NCI-H2107 (cell line): Measurements from ENCODE around the gene TNRC18.
"Not testable (repeated sequence)": the region's sequence is repeated elsewhere in the genome, so short reads cannot be mapped to it uniquely, and the experiment has no call there.

Experiments used
- DNase-seq: peaks from one replicate; lab custom pipeline; 2025; lab: John Stamatoyannopoulos, UW

The TNRC18 gene

DNA sequence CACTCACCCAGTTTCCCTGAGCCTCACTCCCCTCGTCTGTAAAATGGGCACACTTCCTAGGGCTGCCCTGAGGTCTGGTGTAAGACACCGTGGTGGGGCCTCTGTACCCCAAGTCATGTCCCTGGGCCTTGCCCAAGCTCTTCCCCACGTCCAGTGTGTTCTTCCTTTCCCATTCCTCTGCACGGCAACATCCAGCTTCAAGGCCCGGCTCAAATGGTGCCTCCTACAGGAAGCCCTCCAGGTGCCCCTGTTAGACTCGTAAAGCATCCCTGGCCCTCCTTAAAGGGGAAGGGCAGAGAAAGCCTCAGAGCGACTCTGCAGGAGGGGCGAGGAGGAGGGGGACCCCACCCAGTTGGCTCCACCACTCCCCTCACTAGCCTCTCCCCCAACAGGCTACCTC lies 132.3 kb downstream of the TNRC18 start:
- DNase-seq: no peak

- no peak for DNase-seq
These were observed 134.3 kb downstream of the TNRC18 start for GRCh38 chr7:5289355-5289754.

- DNase-seq: not testable (repeated sequence)
These were observed 135.1 kb downstream of the TNRC18 start for GRCh38 chr7:5288560-5288959.

DNA sequence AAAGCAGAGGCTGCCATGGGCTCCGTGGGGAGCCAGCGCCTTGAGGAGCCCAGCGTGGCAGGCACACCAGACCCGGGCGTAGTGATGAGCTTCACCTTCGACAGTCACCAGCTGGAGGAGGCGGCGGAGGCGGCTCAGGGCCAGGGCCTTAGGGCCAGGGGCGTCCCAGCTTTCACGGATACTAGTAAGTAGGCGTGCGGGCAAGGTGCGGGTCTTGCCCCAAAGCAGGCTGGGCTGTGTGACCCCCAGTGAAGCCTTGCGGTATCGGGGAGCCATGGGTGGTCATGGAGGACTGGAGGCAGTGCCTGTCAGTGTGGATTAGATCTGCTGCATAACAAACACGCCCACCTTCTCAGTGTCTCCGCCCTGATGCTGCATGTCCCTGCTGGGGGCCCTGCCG lies 135.8 kb downstream of the TNRC18 start:
- DNase-seq: no peak

GRCh38 chr7:5287373-5287772 lies 136.3 kb downstream of the TNRC18 start:
- not testable (repeated sequence) for DNase-seq

DNA sequence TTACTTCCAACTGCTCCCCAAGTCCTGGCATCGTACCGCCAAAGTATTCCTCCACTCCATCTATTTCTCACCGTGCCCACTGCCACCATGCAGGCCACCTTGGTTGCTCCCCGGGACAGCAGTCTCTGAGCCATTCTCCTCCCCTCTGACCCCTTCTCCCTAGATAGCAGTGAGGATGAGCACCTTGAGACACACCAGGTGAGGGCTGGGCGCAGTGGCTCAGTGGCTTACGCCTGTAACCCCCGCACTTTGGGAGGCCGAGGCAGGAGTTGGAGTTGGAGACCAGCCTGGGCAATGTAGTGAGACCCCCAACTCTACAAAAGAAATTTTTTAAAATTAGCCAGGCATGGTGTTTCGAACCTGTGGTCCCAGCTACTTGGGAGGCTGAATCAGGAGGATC lies 136.7 kb downstream of the TNRC18 start:
- DNase-seq: no peak

DNA sequence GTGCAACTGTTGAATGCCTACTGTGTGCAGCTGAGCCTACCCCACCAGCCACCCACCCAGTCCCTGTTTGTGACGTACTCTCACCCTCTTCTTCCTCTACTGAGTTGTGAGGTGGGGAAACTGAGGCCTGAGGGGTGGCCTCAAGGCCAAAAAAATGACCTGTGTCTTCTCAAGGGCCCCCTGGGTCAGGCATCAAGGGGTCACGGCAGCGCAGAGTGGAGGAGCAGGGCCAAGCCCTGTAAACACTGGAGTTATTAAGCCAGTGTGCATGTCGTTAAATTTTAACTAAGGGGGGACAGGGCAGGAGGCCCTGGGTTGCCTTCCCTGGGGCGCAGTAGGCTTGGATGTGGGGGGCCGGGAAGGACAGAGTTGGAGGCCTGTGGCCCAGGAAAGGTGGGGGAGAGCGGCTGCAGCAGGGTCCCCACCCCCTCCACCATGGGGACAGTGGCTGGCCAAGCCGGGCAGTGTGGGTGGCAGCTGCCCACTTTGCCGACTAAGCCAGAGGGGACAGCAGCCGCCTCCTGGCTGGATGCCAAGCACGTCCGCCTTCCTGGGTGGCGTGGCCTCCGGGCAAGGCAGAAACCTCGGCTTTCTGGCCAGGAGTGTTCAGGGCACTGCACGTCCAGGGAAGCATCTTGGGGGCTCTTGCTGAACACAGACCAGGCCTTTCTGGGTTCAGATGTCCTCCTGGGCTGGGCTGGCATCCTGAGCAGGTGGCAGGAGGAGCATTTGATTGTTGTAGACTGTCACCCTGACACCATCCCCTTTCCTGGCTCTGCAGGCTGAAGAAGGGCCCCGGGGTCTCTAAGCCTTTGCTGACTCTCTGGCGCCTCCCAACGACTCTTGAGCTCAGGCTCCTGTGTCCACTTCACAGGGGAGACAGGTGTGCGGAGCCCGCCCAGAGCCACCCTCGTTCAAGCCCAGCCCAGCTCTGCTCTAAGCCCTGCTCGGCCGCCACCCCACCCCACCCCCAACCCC lies 139.0 kb downstream of the TNRC18 start:
- DNase-seq: peak; percentile 76

DNA sequence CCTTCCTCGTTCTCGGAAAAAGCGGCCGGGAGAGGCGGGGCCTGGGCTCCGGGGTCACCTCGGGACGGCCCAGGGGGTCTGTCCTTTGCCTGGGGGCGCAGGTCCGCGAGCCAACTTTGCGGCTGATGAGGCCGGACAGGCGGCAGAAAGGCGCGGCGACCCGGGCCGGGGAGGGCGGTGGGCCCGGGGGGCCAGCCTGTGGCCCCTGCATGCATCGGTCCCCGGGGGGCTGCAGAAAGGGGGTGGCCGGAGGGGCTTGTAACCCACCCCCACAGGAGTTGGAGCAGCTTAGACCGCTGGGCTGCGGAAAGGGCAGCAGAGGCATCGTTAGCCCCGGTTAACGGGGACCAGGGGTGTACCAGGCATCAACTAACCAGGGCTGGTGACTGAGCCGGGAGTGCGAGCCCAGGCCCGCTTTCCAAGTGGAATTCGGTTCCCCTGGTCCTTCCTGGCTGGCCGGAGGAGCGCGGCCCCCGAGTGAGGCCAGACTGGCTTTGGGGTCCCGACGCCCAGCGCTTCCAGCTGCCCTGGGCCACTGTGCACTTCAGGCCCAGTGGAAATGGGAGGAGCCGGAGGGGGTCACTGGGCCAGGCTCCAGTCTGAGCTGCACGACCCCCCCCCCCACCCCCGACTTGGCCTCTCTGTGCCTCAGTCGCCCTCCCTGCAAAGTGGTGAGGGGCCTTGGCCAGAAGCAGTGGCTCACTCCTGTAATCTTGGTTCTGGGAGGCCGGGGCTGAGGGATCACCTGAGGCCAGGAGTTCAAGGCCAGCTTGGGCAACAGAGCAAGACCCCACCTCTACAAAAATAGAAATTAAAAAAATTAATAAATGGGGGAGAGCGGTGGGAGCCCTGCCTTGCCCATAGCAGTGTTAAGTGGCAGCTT lies 140.0 kb downstream of the TNRC18 start:
- no peak for DNase-seq

GRCh38 chr7:5282543-5283316 lies 140.9 kb downstream of the TNRC18 start, which contains the start of gene SLC29A4:
Gene SLC29A4 (plus strand): TSS chr7:5282943. CDS start chr7:5287817, 4,874 bp downstream.
- DNase-seq: no peak

- DNase-seq: not testable (repeated sequence)
These were observed 141.8 kb downstream of the TNRC18 start for GRCh38 chr7:5281598-5282500.

- no peak for DNase-seq
These were observed 143.9 kb downstream of the TNRC18 start for GRCh38 chr7:5279734-5280133.

DNA sequence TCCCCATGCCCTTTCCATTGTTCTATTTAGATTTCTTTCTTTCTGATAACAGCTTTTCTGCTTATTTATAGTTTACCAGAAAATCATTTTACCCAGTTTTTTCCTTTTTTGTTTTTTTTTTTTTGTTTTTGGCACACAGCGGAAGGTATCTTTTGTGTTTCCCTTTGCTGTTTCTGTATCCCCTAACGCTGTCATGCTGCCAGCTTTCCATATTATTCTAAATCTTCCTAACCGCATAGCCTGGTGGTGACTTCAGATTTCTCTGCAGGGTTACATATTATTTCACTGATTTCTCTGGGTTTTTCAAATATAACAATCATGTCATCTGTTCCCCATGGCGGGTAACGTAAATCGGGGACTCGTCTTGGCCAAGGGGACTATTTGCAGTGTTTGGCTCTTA lies 144.9 kb downstream of the TNRC18 start:
- no peak for DNase-seq

GRCh38 chr7:5276611-5277010 lies 147.0 kb downstream of the TNRC18 start:
- DNase-seq: no peak

- DNase-seq: not testable (repeated sequence)
These were observed 147.5 kb downstream of the TNRC18 start for GRCh38 chr7:5276123-5276522.

DNA sequence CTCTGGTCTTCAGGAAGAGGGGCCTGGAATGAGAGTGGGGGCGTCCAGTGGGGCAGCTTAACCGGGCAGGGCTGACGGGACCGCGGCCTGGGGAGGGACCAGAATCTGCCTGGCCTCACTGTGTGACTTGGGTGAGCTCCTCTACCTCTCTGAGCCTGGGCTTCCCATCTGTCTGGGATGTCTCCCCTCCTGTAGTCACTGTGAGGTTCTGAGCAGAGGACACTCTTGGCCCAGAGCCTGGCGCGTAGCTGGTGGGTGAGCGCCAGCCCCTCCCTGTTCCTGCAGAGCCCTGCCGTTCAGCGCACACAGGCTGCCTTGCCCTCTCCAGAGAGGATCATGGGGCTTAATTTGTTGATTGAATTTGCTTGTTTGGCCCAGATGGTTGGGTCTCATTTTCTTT lies 148.1 kb downstream of the TNRC18 start:
- not testable (repeated sequence) for DNase-seq

DNA sequence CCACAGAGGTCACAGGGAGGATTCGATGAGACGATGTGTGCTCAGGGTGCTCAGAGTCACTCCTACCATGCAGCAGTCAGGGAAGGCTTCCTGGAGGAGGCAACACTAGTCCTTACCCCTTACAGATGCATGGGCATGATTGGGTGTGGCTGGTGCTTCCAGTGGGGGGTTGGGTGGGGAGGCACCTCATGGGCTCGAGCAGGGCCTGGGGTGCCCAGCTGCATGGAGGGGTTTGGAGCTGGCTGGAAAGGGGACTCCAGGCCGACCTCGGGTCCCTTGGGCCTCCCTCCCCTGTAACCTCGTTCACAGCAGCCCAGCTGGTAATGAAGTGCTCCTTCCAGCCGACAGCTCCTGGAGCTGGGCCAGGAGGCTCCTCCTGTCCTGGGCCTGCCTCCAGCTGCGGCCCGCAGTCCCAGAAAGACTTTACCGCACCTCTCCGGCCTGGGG lies 148.6 kb downstream of the TNRC18 start:
- not testable (repeated sequence) for DNase-seq

GRCh38 chr7:5274441-5274840 lies 149.2 kb downstream of the TNRC18 start:
- no peak for DNase-seq

- DNase-seq: not testable (repeated sequence)
These were observed 149.7 kb downstream of the TNRC18 start for GRCh38 chr7:5273831-5274405.

- DNase-seq: no peak
These were observed 152.8 kb downstream of the TNRC18 start for GRCh38 chr7:5270788-5271187.

GRCh38 chr7:5269992-5270657 lies 153.5 kb downstream of the TNRC18 start:
- DNase-seq: not testable (repeated sequence)
